ENCODE data around the gene OVOL2. TPM values are rescaled to one million over a fixed set of nuclear protein-coding genes. Genes with fewer than 3 reads are reported as not detected.

The OVOL2 gene
- total and polyA plus RNA-seq, 8 donors: 5.8 to 10.5 (median 7.9) TPM

- TF ChIP-seq CTCF (IDR thresholded peaks at IDR 0.05): no peak
- peak; percentile 61 for ATAC-seq
- H3K4me1 ChIP-seq: peaks cover 6 to 29% of the 10 kb centered on the region in 2 donors
- H3K27me3 ChIP-seq: peaks cover 64 to 98% of the 10 kb centered on the region in 2 donors
- DNase-seq: peak; percentile 6 to 79 (median 44)
- H3K9me3 ChIP-seq: no peaks in the 10 kb centered on the region
- H3K4me3 ChIP-seq: peak overlapping the region in 1 of 2 donors; percentile 17
- H3K27ac ChIP-seq: no peak overlapping the region
- no peaks in the 10 kb centered on the region for H3K36me3 ChIP-seq
- intact Hi-C loops (cut with DNase I): no loop called here
These were observed 1.1 kb upstream of the OVOL2 start for GRCh38 chr20:18058661-18059467.

- peak; percentile 28 for ATAC-seq
- Histone ChIP-seq H3K36me3 (no peaks in the 10 kb centered on the region), H3K9me3 (no peaks in the 10 kb centered on the region), H3K4me1 (peaks cover 6 to 32% of the 10 kb centered on the region in 2 donors), H3K27me3 (peaks cover 64 to 99% of the 10 kb centered on the region in 2 donors), H3K27ac (peak overlapping the region; percentile 63 to 65), H3K4me3 (peak overlapping the region; percentile 31 to 44)
- intact Hi-C loops (cut with DNase I): no loop called here
- no peak for TF ChIP-seq CTCF (IDR thresholded peaks at IDR 0.05)
- no peak for DNase-seq
These were observed 256 bp upstream of the OVOL2 start for GRCh38 chr20:18057994-18058349.

GRCh38 chr20:18056174-18057100 lies 1.3 kb downstream of the OVOL2 start:
- intact Hi-C loops (cut with DNase I): no loop called here
- Histone ChIP-seq H3K27ac (peak overlapping the region; percentile 63 to 65), H3K9me3 (no peaks in the 10 kb centered on the region), H3K4me1 (peaks cover 6 to 32% of the 10 kb centered on the region in 2 donors), H3K36me3 (no peaks in the 10 kb centered on the region), H3K27me3 (peaks cover 64 to 87% of the 10 kb centered on the region in 2 donors), H3K4me3 (peak overlapping the region; percentile 31 to 44)
- peak; percentile 58 for ATAC-seq
- TF ChIP-seq CTCF (IDR thresholded peaks at IDR 0.05): no peak
- peak in 2 of 4 donors; percentile 13 to 83 for DNase-seq

GRCh38 chr20:18055261-18055660 lies 2.5 kb downstream of the OVOL2 start:
- Histone ChIP-seq H3K9me3 (no peaks in the 10 kb centered on the region), H3K36me3 (no peaks in the 10 kb centered on the region), H3K27ac (no peak overlapping the region), H3K27me3 (peaks cover 56 to 76% of the 10 kb centered on the region in 2 donors), H3K4me1 (peaks cover 6 to 32% of the 10 kb centered on the region in 2 donors), H3K4me3 (no peak overlapping the region)
- ATAC-seq (no peak), DNase-seq (no peak)
- intact Hi-C loops (cut with DNase I): no loop called here
- no peak for TF ChIP-seq CTCF (IDR thresholded peaks at IDR 0.05)

GRCh38 chr20:18052856-18053255 lies 4.9 kb downstream of the OVOL2 start:
- Histone ChIP-seq H3K4me1 (peaks cover 0 to 29% of the 10 kb centered on the region in 2 donors), H3K27me3 (peaks cover 35 to 52% of the 10 kb centered on the region in 2 donors), H3K27ac (no peak overlapping the region), H3K4me3 (no peak overlapping the region), H3K36me3 (no peaks in the 10 kb centered on the region), H3K9me3 (no peaks in the 10 kb centered on the region)
- no peak for ATAC-seq
- no peak for DNase-seq
- intact Hi-C loops (cut with DNase I): no loop called here
- no peak for TF ChIP-seq CTCF (IDR thresholded peaks at IDR 0.05)
